MM.1S (cell line): Measurements from ENCODE around the gene RNF126.

ENCODE experiments used
- DNase-seq: peaks from one replicate; pipeline ENCODE4 v3.0.0-alpha.2; 2015
- H2AFZ ChIP-seq: fragments of 300-600 bp; sonication (generic); 2 replicates; pipeline ENCODE4 v1.6.0; 2016; ENCODE audit warnings: antibody characterized with exemption, low read length
- H3F3A ChIP-seq: fragments of 300-600 bp; sonication (generic); 2 replicates; pipeline ENCODE4 v1.6.1; 2016; ENCODE audit warnings: mild to moderate bottlenecking, antibody characterized with exemption, low read length, moderate library complexity, mixed read lengths; ENCODE audit not compliant: insufficient read depth
- H3K27ac ChIP-seq: fragments of 300-600 bp; sonication (generic); 2 replicates; pipeline ENCODE4 v1.5.1; 2016; ENCODE audit warnings: mild to moderate bottlenecking, low read length
- H3K27me3 ChIP-seq: fragments of 300-600 bp; sonication (generic); replicated peaks from 2 replicates; pipeline ENCODE4 v1.6.0; 2016; ENCODE audit warnings: low read length; ENCODE audit not compliant: insufficient read depth
- H3K36me3 ChIP-seq: fragments of 300-600 bp; sonication (generic); replicated peaks from 2 replicates; pipeline ENCODE4 v1.6.1; 2016; ENCODE audit warnings: mild to moderate bottlenecking, low read length, mixed read lengths; ENCODE audit not compliant: insufficient read depth
- H3K4me1 ChIP-seq: fragments of 300-600 bp; sonication (generic); 2 replicates; pipeline ENCODE4 v1.6.1; 2016; ENCODE audit warnings: low read length, mixed read lengths
- H3K4me2 ChIP-seq: fragments of 300-600 bp; sonication (generic); 2 replicates; pipeline ENCODE4 v1.6.0; 2016; ENCODE audit warnings: low read depth, low read length
- H3K4me3 ChIP-seq: fragments of 300-600 bp; sonication (generic); 2 replicates; pipeline ENCODE4 v1.5.1; 2016; ENCODE audit warnings: low read length, mixed read lengths
- H3K79me2 ChIP-seq: fragments of 300-600 bp; sonication (generic); 2 replicates; pipeline ENCODE4 v1.6.1; 2016; ENCODE audit warnings: mixed run types, low read length, mixed read lengths
- H3K9ac ChIP-seq: fragments of 300-600 bp; sonication (generic); 2 replicates; pipeline ENCODE4 v1.6.1; 2016; ENCODE audit warnings: low read length, mixed read lengths
- H3K9me2 ChIP-seq: fragments of 300-600 bp; sonication (generic); replicated peaks from 2 replicates; pipeline ENCODE4 v1.6.1; 2016; ENCODE audit warnings: mild to moderate bottlenecking, low read length, mixed read lengths; ENCODE audit not compliant: insufficient read depth
- H3K9me3 ChIP-seq: fragments of 300-600 bp; sonication (generic); replicated peaks from 2 replicates; pipeline ENCODE4 v1.6.1; 2016; ENCODE audit warnings: mild to moderate bottlenecking, low read length, mixed read lengths; ENCODE audit not compliant: insufficient read depth
- H4K20me1 ChIP-seq: fragments of 300-600 bp; sonication (generic); 2 replicates; pipeline ENCODE4 v1.6.1; 2016; ENCODE audit warnings: mild to moderate bottlenecking, low read length, moderate library complexity, mixed read lengths; ENCODE audit not compliant: insufficient read depth
- EZH2 ChIP-seq: fragments of 300-600 bp; sonication (generic); optimal IDR thresholded peaks from 2 replicates; pipeline ENCODE3; 2017; ENCODE audit warnings: low read depth, mild to moderate bottlenecking, antibody characterized with exemption, low read length, mixed read lengths
- EZH2phosphoT487 ChIP-seq: fragments of 300-600 bp; sonication (generic); IDR thresholded peaks from 2 replicates; pipeline ENCODE4 v1.6.1; 2018; ENCODE audit warnings: antibody characterized with exemption, low read length
- TF ChIP-seq, protein P1 (sequence below): fragments of 300-600 bp; sonication (generic); IDR thresholded peaks from 2 replicates; pipeline ENCODE4 v1.5.1; 2016; ENCODE audit warnings: antibody characterized with exemption, low read length, mixed read lengths

RNF126 gene

DNA sequence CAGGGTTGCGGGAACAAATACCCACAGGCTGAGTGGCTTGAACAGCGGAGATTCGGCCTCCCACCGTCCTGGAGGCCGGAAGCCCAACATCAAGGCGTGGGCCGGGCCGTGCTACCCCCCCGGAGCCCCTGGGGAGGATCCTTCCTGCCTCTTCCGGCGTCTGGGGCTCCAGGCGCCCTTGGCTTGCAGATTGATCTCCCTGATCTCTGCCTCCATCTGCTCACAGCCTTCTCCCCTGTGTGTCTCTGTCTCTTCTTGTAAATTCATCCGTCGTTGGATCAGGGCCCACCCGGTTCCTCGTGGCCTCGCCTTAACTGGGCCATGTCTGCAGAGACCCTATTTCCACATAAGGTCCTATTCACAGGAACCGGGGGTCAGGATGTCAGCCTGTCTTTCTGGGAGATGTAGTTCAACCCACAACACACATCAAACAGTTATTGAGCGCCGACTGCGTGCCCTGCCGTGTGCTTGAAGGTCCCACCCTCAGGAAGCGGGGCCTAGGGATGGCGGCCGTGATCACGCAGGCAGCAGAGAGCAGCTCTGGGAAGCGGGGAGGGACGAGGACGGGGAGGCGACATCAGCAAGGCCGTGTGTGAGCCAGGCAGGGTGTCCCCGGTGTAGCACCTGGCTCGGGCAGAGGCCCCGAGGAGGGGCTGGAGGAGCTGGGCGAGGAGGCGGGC is 52.1 kb downstream of the RNF126 start:
- Histone ChIP-seq H3K79me2 (no peaks in the 10 kb centered on the region), H3K9ac (no peak overlapping the region), H3K27me3 (peaks cover 8% of the 10 kb centered on the region; the same call in 1 of the 2 replicates), H3K4me1 (no peaks in the 10 kb centered on the region), H3K4me2 (peak overlapping the region; percentile 56), H4K20me1 (no peaks in the 10 kb centered on the region), H3K9me2 (no peaks in the 10 kb centered on the region), H3K4me3 (peak overlapping the region; percentile 15; the same call in 1 of the 2 replicates), H3K27ac (no peak overlapping the region), H2AFZ (peak overlapping the region; percentile 42), H3K36me3 (no peaks in the 10 kb centered on the region), H3K9me3 (no peaks in the 10 kb centered on the region), H3F3A (0 out of 2 replicates have a peak, but pooled peaks cover 2% of the 10 kb centered on the region)
- TF ChIP-seq EZH2 (no peak), EZH2phosphoT487 (no peak)
- TF ChIP-seq, protein P1, sequence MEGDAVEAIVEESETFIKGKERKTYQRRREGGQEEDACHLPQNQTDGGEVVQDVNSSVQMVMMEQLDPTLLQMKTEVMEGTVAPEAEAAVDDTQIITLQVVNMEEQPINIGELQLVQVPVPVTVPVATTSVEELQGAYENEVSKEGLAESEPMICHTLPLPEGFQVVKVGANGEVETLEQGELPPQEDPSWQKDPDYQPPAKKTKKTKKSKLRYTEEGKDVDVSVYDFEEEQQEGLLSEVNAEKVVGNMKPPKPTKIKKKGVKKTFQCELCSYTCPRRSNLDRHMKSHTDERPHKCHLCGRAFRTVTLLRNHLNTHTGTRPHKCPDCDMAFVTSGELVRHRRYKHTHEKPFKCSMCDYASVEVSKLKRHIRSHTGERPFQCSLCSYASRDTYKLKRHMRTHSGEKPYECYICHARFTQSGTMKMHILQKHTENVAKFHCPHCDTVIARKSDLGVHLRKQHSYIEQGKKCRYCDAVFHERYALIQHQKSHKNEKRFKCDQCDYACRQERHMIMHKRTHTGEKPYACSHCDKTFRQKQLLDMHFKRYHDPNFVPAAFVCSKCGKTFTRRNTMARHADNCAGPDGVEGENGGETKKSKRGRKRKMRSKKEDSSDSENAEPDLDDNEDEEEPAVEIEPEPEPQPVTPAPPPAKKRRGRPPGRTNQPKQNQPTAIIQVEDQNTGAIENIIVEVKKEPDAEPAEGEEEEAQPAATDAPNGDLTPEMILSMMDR = no peak
- no peak for DNase-seq

GRCh38 chr19:610071-610800 is 52.8 kb downstream of the RNF126 start:
- H3F3A ChIP-seq = 0 out of 2 replicates have a peak, but pooled peaks cover 2% of the 10 kb centered on the region
- H3K9me2 ChIP-seq = no peaks in the 10 kb centered on the region
- peak; percentile 54 for DNase-seq
- H3K79me2 ChIP-seq = no peaks in the 10 kb centered on the region
- no peak overlapping the region for H3K9ac ChIP-seq
- peak overlapping the region; percentile 15; the same call in 1 of the 2 replicates for H3K4me3 ChIP-seq
- H3K27ac ChIP-seq = no peak overlapping the region
- peaks cover 8% of the 10 kb centered on the region; the same call in 1 of the 2 replicates for H3K27me3 ChIP-seq
- TF ChIP-seq EZH2 (no peak), EZH2phosphoT487 (no peak)
- TF ChIP-seq, protein P1 = no peak
- H3K4me1 ChIP-seq = no peaks in the 10 kb centered on the region
- H3K9me3 ChIP-seq = no peaks in the 10 kb centered on the region
- H4K20me1 ChIP-seq = no peaks in the 10 kb centered on the region
- peak overlapping the region; percentile 51 for H2AFZ ChIP-seq
- H3K4me2 ChIP-seq = peak overlapping the region; percentile 56
- no peaks in the 10 kb centered on the region for H3K36me3 ChIP-seq

GRCh38 chr19:609004-609346 is 54.0 kb downstream of the RNF126 start:
- H3K4me1 ChIP-seq = no peaks in the 10 kb centered on the region

More at GRCh38 chr19:609004-609346, 54.0 kb downstream of the RNF126 start:
- Histone ChIP-seq H3K79me2 (no peaks in the 10 kb centered on the region), H3K9ac (no peak overlapping the region), H3K27me3 (peaks cover 8% of the 10 kb centered on the region; the same call in 1 of the 2 replicates), H3K9me2 (no peaks in the 10 kb centered on the region), H3K4me3 (no peak overlapping the region), H3K36me3 (no peaks in the 10 kb centered on the region), H3K9me3 (no peaks in the 10 kb centered on the region), H4K20me1 (no peaks in the 10 kb centered on the region), H3F3A (0 out of 2 replicates have a peak, but pooled peaks cover 2% of the 10 kb centered on the region), H3K4me2 (no peak overlapping the region), H2AFZ (no peak overlapping the region), H3K27ac (no peak overlapping the region)
- TF ChIP-seq EZH2phosphoT487 = no peak
- TF ChIP-seq, protein P1 = no peak
- TF ChIP-seq EZH2 = no peak
- DNase-seq = no peak
